NCI-H2196 (cell line): ENCODE data around the gene RPS19BP1.
"Not testable (repeated sequence)": the region's sequence is repeated elsewhere in the genome, so short reads cannot be mapped to it uniquely, and the experiment has no call there.

Experiments used
- DNase-seq: peaks from one replicate; lab custom pipeline; 2025; ENCODE audit not compliant: unreplicated experiment; lab: John Stamatoyannopoulos, UW

Gene RPS19BP1

DNA sequence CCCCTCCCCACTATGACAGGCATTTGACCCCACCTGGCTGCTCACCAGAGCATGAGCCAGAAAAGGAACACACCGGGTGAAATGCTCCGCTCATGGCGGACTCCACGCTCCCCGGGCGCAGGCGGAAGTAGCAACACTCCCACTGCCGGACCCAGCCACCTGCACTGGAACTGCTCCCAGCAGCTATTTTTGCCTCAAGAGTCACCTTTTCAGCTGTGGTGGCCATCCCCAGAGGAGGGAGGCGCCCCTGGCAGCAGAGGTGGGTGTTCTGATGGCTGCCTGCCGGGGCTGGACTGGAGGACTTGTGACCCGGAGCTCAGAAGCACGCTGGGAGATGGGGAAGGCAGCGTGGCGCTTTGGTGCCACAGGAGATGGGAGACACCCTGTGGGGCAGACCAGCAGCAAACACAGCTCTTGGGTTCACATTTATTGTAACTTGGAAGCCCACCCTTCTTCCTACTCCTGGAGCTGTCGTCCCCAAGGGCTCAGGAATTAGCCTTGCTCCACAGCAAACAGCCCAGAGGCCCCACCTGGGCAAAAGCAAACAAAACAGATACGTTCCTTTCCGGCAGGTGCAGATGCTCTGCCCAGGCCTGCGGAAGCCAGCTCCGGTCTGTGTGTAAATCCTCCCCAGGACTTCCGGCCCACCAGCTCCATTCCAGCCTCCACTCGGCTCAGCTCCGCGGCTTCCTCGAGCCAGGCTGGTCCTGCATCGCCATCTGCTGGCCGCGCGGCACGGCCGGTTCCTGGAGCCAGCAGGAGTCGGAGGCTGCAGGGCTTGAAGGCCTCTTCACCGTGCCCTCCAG is 3.7 kb downstream of the RPS19BP1 start:
- DNase-seq = peak; percentile 86

DNA sequence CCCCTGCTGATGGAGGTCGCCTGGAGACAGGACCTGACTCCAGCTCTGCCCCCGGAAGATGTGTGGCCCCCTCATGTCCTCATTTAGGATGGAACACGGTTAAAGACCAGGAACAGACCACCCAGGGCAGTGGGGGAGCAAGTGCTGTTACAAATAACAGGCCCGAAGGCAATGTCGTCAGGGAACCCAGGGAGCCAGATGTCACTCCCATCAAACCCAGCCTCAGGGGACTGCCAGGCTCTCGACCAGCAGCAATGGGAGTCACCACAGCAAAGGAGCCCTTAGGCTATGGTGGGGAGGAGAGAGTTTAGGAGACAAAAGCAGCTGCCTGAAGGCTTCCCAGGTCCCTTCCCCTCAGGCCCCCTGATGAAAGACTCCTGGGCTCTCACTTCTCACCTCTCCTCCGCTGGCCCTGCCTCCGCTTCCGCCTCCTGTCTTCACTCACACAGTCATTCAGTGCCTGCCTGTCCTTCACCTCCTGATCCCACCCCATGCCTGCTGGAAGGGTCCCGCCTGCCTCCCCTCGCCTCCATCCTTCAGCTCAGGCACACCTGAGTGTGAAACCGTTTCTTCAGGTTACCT is 4.4 kb downstream of the RPS19BP1 start:
- no peak for DNase-seq

DNA sequence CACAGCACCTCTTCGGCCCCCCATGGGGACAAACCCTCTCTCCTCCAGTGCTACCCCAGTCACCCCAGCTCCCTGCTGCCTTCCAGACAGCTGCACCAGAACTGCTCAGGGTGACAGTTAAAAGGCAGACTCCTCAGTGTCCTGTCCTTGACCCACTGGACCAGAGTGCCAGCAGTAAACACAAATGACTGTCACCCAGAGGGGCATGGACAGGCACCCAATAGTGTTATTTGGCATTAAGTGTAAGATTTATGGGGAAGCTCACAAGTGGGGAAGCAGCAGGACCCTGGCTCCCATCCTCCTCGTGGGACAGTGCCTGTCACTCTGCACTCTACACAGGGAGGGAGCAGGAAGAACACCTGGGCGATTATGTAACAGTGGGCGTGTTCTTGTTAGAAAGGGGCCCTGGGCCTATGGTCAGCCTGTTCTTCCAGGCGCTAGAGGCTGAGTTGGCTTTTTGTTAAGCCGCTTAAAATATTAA is 5.0 kb downstream of the RPS19BP1 start:
- peak; percentile 29 for DNase-seq

DNA sequence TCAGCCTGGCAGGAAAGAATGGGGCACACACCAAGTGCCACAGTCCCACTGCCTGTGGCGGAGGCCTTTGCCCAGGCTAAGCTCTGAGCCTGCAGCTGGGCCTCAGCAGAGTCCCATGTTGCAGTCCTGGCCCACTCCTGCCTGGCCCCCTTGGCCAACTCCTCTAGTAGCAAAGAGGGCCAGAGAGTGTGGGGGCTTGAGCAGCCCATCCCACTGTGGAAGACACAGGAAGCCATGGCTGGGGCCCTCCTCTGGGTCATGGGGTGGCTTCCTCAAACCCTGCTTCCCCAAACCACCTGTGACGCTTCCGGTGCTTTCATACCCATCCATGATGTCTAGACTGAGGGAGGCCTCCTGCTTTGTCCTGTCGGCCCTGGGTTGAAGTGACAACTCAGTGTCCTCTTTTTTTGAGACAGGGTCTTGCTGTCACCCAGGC is 5.8 kb downstream of the RPS19BP1 start:
- DNase-seq = no peak

DNA sequence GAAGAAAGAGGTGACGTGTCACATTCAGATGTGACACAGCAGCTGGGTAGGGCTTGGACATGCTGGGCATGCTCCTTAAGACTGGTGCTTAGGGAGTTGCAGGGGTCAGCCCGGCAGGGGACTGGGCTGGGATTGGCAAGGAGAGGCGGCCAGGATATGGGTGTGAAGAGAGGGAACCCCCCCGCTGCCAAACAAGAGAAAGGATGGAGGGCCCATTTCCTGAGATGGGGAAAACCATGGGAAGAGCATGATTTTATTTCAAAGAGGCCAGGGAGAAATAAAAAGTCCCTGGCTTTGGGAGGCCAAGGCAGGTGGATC is 6.9 kb downstream of the RPS19BP1 start:
- DNase-seq = no peak

DNA sequence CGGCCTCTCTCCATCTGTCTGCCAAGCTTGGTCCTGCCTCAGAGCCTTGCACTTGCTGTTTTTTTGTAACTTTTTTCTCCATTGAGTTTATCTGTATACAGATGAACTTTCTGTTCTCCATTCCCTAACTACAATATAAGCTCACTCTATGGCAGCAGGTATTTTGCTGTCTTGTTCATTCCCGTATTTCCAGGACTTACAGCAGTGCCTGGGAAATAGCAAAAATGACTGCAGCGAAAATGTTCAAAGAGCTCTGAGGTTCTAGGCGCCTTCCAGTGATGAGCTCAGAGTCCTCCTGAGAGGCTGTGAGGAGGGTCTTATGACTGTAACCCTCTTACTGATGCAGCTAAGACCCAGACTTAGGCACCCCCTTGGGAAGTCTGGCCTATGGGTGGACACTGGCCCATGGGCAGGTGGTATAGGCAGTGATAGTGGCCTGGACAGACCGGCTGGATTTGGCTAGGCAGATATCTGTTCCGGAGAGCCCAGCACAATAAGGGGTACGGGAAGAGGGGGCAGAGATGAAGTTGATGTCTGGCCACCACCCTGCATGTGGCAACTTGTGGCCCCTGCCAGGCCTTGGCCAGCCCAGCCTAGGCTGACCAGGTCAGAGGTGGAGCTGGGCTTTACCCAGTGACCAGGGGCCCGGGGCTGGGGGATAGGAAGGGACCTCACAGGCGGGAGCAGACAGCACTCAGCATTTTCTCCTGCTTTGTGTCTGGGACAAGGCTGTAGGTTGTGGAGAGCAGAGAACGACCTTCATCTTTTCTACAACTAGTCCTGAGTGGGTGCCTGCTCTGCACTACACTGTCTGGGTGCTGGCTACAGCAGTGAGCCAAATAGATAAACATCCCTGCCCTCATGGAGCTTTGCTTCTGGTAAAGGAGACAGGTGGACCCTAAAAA is 7.5 kb downstream of the RPS19BP1 start:
- no peak for DNase-seq

DNA sequence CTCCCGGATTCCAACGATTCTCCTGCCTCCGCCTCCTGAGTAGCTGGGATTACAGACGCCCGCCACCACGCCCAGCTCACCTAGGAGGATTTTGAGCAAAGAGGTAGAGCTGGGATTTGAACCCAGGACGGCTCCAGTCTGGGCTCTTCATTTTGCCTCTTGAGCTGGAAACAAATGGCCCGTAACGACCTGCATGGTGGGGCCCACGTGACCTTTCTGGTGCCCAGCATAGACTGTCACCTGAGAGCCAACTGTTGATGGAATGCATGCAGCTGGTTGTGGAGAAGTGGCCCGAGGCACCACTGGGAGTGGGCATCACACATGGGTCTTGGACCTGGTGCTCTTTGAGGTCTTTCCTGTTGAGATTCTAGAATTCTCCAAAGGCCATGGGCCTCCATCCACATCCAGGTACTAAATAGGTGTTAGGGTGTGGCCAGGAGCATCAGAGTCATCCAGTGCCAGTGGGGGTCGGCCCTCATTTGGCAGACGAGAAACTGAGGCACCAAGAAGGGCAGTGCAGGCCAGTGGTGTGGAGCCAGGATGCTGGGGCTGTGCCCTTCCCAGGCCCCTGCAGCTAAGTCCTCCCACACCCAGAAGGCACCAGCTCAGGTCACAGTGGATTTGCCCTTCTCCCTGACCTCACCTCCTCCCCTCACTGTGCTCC is 8.3 kb downstream of the RPS19BP1 start:
- no peak for DNase-seq

DNA sequence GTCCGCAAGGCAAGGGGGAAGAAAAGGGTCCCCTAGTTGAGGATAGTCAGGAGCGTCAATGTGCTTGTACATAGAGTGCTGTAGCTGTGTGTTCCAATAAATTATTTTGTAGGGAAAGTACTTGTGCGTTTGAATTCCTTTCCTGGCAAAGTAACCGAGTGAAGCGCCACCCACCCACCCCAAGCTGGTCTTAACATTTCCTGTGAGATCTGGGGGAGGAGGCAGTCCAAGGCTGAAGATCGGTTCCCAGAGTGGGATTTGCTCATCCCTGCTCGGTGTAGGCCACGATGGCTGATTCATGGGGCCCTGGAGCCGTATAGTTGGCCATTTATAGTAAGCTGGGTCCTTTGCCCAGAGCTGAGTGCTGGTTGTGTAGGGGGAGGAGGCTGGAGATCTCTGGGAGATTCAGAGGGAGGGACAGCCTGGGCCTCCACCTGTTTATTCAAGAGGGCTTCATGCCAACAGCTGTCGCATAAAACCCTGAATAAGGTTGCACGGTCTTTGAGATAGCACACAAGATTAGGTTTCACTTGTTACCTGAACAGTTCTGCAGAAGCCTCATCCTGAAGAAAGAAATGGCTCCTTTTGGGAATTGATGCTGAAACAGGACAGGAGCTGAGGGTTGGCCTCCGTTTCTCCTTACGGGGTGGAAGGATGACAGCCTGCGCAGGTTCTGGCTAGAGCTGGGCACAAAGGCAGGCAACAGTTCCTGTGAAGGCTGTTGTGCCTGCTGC is 9.8 kb downstream of the RPS19BP1 start:
- DNase-seq = peak; percentile 50

DNA sequence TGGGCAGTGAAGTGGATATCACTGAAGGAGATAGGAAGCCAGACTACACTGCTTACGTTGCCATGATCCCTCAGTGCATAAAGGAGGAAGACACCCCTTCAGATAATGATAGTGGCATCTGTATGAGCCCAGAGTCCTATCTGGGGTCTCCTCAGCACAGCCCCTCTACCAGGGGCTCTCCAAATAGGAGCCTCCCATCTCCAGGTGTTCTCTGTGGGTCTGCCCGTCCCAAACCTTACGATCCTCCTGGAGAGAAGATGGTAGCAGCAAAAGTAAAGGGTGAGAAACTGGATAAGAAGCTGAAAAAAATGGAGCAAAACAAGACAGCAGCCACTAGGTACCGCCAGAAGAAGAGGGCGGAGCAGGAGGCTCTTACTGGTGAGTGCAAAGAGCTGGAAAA is 10.5 kb downstream of the RPS19BP1 start:
- DNase-seq = not testable (repeated sequence)

DNA sequence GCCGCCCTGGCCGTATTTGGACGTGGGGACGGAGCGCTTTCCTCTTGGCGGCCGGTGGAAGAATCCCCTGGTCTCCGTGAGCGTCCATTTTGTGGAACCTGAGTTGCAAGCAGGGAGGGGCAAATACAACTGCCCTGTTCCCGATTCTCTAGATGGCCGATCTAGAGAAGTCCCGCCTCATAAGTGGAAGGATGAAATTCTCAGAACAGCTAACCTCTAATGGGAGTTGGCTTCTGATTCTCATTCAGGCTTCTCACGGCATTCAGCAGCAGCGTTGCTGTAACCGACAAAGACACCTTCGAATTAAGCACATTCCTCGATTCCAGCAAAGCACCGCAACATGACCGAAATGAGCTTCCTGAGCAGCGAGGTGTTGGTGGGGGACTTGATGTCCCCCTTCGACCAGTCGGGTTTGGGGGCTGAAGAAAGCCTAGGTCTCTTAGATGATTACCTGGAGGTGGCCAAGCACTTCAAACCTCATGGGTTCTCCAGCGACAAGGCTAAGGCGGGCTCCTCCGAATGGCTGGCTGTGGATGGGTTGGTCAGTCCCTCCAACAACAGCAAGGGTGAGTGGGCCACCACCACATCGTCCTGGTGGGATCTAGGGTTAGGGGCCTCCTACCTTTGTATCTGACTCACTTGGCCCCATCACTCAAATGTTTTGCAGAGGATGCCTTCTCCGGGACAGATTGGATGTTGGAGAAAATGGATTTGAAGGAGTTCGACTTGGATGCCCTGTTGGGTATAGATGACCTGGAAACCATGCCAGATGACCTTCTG is 11.3 kb downstream of the RPS19BP1 start:
- not testable (repeated sequence) for DNase-seq

DNA sequence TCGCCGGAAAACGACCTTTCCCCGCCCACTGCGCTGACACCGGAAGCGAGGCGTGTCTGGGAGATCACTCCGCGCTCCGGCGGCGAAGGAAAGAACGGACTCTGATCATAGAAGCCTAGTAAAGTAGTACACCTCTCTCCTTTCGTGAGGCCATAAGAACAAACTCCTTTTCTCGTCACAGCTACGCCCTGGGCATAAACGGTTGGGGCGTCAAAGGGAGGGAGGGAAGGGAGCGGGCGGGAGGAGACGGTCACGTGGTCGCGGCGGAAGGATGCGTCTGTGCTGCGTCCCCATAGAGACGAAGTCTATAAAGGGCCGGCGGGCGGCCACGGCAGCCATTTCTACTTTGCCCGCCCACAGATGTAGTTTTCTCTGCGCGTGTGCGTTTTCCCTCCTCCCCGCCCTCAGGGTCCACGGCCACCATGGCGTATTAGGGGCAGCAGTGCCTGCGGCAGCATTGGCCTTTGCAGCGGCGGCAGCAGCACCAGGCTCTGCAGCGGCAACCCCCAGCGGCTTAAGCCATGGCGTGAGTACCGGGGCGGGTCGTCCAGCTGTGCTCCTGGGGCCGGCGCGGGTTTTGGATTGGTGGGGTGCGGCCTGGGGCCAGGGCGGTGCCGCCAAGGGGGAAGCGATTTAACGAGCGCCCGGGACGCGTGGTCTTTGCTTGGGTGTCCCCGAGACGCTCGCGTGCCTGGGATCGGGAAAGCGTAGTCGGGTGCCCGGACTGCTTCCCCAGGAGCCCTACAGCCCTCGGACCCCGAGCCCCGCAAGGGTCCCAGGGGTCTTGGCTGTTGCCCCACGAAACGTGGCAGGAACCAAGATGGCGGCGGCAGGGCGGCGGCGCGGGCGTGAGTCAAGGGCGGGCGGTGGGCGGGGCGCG is 12.1 kb downstream of the RPS19BP1 start, which contains the start of gene ATF4:
TSS of gene ATF4 (plus strand) at position 337 of the 880 bp plus-strand sequence. CDS start 884 bp downstream, outside the sequence.
- peak; percentile 89 for DNase-seq

DNA sequence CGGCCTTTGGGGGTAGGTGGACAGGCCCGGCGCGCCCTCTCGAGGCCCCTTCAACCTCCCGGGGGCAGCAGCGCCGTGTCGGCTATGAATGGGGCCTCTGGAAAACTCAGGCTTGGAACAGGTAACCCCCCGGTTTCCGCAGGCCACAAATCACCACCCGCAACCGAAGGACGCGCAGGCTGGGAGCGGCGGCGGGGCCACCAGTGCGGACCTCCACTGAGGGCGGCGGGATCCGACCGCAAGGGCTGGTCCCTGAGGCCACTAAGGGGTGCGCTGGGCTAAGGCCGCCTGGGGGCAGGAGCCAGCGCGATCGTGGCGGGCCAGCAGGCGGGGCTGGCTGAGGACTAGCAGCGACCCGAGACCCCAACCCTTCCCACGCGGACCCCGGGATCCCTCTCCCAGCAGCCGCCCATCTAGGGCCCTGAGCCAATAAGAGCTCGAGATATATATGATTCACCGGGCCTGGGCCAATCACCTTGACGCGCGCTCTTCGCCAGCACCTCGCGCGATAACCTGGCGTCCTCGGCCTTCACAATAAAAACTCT is 12.8 kb downstream of the RPS19BP1 start:
- no peak for DNase-seq

DNA sequence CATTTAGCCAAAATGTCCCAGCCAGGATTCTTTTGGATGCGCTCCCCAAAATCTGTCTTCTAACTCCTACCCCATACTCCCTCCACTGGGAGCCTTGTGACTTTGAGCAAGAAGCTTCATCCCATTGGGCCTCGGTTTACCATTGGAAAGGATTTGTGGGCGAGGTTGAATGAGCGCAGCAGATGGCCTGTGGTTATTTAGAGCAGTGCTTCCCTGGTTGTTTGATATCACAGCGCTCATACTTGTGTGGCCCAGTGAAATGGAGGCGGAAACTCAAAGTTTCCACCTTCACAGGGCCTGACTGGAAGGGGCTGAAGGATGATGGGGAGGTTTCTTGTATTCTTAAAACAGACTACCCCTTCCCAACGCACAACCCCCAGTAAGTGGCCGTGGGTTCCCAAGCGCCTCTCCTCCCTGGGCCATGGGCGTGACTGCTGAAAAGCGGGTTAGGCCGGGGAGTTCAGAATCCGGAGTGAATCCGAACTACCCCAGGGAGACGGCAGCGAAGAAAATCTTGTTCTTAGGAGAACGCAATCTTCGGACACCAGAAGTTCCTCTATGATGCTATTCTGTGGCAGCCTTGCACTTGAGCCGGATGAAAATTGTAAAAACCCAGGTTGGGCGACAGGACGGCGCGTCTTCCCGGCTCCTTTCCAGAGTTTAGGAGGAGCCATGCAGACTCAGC is 13.4 kb downstream of the RPS19BP1 start:
- peak; percentile 24 for DNase-seq

DNA sequence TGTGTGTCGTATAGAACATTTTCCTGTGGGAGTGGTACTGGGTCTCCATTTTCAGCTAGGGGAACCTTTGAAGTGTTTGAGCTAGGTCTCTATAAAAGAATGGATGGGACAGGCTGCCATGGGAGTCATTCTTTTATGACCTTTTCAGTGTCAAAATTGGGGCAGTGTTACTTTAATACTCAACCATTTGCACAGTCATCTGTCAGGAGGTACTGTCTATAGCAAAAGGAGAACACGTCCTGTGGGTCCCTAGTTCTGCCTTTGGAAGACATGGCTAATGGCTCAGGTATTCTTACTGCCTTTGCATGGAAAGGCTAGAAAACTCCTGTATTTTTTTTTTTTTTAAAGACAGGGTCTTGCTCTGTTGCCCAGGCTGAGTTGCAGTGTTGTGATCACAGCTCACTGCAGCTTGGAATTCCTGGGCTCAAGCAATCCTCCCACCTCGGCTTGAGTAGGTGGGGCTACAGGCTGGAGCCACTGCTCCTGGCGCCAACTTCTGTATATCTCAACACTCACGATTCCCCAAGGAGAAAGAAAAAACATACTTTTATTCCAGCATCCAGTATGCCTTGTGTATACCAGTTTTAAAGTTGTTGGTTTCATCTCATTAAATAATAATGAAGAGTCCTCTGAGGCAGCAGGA is 14.3 kb downstream of the RPS19BP1 start:
- DNase-seq = no peak

DNA sequence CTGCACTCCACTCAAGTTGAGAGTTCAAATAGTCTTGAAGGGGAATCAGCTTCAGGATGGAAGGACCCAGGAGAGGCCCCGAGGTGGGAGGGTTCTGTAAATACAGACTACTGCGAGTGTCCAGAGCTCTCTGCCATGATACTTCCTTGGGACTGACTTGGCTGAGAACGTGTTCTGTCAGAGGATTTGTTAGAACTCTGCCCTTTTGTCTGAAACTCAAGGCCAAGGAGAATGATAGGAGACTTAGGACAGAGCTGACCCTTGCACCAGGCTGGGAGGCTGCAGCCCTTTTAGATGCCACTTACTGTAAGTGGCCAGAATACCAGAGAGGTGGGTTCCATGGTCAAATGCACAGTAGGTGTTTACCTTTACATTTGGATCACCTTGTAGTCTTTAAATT is 15.1 kb downstream of the RPS19BP1 start:
- no peak for DNase-seq

DNA sequence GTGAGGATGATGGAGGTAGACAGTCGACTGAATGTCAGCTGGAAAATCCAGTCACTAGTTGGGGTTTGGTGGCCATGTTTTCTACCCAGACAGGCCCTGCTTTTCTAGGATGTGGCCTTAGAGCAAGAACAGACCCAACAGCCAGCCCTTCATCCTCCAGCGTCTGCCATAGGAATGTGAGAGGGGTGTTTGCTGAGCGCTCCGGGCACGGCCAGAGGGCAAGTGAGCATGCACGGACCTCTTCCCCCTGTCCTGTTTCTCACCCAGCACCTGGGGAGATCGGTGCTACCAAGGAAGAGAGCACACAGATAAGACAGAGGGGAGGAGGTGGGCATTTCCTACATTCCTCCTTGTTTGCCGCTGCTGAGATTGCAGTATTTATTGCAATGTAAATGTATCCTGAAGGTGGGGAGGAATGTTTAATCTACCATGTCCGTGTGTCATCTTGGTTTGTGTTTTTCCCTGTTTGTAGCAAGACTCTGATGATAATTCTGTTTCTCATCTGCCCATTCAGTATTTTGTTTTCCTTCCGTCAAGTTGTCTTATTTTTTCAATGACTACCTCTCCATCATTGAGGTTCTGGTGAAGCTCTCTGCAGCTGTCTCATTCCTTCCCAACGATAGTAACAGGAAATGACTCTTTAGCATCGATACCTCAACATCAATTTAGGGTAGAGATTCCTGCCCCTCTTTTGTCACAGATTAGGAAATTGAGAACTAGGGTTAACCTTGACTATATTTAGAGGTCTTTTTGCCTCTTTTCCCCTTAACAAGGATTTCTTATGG is 17.1 kb downstream of the RPS19BP1 start:
- DNase-seq = no peak
